Eye (tissue), 1 donor: ENCODE data around the gene ATF6.
"Not testable (repeated sequence)": the region's sequence is repeated elsewhere in the genome, so short reads cannot be mapped to it uniquely, and the experiment has no call there.

ENCODE experiments used
- DNase-seq: peaks from one replicate; pipeline ENCODE4 v3.0.0-alpha.2; 2015

ATF6 gene

DNA sequence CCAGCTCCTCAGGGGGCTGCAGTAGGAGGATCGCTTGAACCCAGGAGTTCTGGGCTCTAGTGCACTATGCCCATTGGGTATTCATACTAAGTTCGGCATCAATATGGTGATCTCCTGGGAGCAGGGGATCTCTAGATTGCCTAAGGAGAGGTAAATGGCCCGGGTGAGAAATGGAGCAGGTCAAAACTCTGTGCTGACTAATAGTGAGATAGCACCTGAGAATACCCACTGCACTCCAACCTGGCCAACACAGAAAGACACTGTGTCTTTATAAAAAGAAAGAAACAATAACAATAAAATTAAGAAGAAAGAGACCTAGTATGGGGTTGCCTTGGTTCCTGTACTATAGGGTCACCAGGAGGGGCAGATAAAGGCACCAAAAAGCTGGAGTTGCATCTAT is 30.3 kb upstream of the ATF6 start:
- DNase-seq: no peak

GRCh38 chr1:161736335-161736969 is 29.7 kb upstream of the ATF6 start:
- DNase-seq: no peak

DNA sequence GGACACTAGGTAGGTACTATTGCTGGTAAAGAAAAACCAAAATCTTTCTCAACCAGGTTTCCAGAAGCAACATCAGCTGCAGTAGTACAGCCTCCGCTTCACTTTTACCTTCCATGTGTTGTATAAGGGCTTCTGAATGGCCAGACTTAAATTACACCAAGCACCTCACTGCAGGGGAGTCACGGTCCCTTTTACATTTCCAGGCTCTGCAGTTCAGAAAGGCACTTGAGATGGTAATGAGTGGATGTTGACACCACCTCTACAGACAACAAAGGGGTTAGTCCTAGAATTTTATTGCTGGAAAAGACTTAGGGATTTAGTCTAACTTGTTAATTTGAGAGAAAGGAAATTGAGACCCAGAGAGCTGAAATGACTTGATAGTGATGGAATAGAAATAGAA is 28.5 kb upstream of the ATF6 start:
- no peak for DNase-seq

GRCh38 chr1:161738627-161739287 is 27.4 kb upstream of the ATF6 start:
- peak; percentile 33 for DNase-seq

DNA sequence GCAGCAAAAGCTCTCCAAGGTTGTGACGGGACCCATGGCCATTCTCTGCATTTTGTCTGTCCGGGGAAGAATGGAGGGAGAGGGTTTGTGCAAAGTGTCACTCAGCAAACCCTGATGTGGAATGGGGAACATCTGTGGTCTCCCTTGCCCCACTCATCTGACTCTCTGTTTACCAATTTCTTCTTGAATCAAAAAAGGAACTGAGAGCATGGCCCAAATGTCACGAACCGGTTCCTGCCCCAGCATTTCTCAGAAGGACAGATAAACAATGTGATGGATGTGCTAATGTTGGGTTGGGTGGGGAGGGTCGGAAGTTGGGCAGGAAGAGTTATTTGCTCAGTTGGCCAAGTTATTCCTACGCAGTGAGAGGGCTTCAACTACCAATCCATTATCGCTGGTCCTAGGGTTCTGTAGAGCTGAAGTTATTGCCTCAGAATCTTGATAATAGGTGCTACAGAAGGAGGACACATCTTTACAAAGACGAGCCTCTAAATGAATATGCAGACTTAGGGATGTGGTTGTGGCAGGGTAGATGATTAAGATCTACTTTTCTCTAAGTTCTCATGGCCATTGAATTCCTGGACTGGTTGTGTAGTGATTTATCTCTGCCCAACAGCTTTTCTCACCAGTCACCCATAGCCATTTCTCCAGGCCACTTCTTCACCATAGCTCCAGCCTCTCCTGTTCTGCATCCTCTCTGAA is 26.1 kb upstream of the ATF6 start:
- DNase-seq: no peak

GRCh38 chr1:161740921-161741320 is 25.2 kb upstream of the ATF6 start:
- no peak for DNase-seq

GRCh38 chr1:161743231-161743630 is 22.9 kb upstream of the ATF6 start:
- DNase-seq: no peak

GRCh38 chr1:161747801-161748200 is 18.3 kb upstream of the ATF6 start:
- no peak for DNase-seq

GRCh38 chr1:161749509-161750407 is 16.4 kb upstream of the ATF6 start, which contains the start of gene DUSP12:
Gene DUSP12, plus strand, starts transcription at chr1:161749786. Its CDS starts 16 bp downstream, at chr1:161749802.
- DNase-seq: peak; percentile 98

- DNase-seq: no peak
Observed at GRCh38 chr1:161763522-161764098, 2.5 kb upstream of the ATF6 start.

DNA sequence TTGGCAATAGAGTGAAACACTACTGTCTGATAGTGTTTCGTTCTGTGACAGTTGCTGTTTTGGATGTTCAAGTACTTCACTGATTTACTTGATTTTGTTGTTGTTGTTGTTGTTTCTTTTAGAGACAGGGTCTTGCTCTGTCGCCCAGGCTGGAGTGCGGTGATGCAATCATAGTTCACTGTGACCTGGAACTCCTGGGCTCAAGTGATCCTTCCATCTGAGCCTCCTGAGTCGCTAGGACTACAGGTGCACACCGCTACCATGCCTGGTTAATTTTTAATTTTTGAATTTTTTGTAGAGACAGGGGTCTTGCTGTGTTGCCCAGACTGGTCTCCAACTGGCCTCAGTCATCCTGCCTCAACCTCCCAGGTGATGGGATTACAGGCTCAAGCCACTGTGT is 2.3 kb downstream of the ATF6 start:
- no peak for DNase-seq

DNA sequence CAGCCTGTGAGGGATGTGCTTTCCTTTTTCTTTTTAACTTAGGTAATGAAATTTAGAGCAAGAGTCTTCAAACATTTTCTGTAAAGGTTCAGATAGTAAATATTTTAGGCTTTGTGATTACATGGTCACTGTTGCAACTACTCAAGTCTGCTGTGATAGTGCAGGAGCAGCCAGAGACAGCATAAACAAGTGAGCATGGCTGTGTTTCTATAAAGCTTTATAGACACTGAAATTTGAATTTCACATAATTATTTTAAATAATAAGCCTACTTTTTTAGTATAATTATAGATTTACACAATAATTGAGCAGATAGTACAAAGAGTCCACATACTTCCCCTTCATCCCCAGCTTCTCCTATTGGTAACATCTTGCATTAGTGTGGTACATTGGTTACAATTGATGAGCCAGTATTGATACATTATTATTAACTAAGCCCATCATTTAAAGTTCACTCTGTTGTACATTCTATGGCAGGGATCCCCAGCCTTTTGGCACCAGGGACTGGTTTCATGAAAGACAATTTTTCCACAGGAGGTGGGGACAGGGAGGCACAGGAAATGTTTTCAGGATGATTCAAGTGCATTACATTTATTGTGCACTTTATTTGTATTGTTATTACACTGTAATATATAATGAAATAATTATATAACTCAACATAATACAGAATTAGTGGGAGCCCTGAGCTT is 3.0 kb downstream of the ATF6 start:
- DNase-seq: no peak

DNA sequence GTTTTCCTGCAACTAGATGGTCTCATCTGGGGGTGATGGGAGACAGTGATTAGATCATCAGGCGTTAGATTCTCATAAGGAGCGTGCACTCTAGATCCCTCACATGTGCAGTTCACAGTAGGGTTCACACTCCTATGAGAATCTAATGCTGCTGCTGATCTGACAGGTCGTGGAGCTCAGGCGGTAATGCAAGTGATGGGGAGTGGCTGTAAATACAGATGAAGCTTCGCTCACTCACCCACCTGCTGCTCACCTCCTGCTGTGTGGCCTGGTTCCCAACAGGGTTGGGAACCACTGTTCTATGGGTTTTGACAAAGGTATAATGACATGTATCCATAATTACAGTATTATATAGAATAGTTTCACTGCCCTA is 3.5 kb downstream of the ATF6 start:
- DNase-seq: not testable (repeated sequence)

DNA sequence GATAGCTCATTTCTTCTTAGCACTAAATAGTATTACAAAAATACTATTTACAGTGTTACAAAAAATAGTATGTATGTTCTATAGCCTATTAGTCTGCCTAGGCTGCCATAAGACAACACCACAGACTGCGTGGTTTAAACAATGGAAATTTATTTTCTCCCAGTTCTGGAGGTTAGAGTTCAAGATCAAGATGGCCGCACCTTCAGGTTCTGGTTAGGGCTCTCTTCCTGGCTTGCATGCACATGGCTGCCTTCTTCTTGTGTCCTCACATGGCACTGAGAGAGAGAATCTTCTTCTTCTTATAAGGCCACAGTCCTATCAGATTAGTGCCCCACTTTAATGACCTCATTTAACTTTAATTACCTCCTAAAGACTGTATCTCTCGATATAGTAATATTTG is 4.1 kb downstream of the ATF6 start:
- DNase-seq: no peak

- DNase-seq: no peak
Observed at GRCh38 chr1:161771161-161771560, 5.0 kb downstream of the ATF6 start.

GRCh38 chr1:161771973-161772372 is 5.9 kb downstream of the ATF6 start:
- DNase-seq: no peak

DNA sequence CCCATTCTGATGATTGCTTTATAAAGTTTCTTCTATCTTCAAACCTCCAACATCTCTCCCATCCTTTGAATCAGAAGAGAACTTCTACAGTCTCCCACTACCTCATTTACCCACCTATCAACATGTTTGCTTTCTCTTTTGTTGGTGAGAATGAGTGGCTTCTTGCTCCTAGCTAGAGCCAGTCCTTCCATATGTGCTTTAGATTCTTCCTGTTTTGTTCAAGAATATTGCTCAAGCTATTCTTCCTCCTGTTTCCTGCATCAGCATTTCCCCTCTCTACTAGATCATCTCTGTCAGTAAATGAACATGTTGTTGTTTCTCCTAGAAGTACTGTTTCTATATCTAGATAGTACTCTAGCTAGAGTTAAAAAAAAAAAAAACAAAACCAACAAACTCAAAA is 6.3 kb downstream of the ATF6 start:
- DNase-seq: no peak

DNA sequence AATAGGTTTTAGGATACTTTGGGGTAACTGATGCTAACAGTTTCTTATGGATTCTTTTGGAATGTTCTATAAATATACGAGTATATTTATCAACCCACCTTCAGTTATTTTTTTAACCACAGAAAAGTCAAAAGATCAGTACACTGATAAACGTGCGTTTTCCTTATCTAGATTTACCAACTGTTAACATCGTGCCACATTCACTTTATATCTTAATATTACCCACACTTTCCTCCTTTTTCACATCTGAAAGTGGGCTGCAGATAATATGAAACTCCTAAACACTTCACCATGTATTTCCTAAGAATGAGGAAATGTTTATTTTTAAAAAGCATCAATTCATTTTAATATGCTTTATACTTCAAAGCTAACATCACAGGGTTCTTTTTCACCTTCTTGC is 7.7 kb downstream of the ATF6 start:
- no peak for DNase-seq

GRCh38 chr1:161777261-161777660 is 11.1 kb downstream of the ATF6 start:
- DNase-seq: no peak

GRCh38 chr1:161778522-161778921 is 12.4 kb downstream of the ATF6 start:
- DNase-seq: no peak

DNA sequence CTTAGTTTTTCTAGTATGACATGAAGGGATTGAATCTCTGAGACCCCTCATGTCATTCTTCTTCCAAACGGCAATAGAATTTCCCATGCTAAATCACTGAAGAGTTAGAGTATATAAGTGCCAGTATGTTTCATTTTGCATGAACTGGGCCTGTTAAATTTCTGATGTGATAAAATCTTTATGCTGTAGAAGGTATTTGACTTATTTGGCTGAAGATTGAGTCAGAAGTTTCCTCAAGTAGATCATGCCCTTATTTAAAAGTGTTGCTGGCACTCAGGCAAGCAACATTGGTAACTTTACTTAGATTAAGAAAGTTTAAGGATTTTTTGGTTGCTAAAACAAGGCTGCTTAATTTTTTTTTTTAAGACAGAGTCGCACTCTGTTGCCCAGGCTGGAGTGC is 13.3 kb downstream of the ATF6 start:
- DNase-seq: no peak

DNA sequence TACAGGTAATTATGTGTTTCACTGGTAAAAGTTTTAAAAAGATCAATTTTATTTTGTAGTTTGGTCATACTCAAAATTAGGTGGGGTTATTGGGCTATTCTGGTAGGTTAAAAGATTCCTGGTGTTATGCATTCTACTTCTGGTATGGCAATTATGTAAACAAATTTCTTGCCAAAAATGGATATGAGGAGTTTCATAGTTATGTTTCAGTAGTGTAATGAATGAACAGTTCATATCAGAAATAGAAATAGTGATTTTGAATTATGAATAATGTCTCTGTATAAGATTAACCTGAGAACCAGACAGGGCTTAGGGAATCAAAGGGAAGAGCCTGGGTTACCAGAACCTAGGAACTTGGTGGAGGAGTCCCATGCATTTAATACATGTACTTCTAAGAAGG is 15.9 kb downstream of the ATF6 start:
- DNase-seq: no peak
